T-helper 1 cell treated with Interleukin-12 subunit alpha and Interleukin-12 subunit beta and Interleukin-4 antibody, amounts not matched to agents 30 ng/mL and 1 ng/mL, for 36 hours (primary cell): ENCODE data around the gene GATA3. TPM values are rescaled to one million over a fixed set of nuclear protein-coding genes. Genes with fewer than 3 reads are reported as not detected.

Experiments
- intact Hi-C: fragments of 100-400 bp; cut with micrococcal nuclease; formaldehyde crosslinking; loops from one replicate; pipeline ENCODE4 v1.15.1; 2024
- total RNA-seq: library from RNA; stranded (reverse); gene quantifications from 2 replicates; pipeline ENCODE4 v1.2.3, GENCODE V29; 2022

Gene GATA3
- total RNA-seq, 1 donor from 2014 or later, result 62.6 TPM

DNA sequence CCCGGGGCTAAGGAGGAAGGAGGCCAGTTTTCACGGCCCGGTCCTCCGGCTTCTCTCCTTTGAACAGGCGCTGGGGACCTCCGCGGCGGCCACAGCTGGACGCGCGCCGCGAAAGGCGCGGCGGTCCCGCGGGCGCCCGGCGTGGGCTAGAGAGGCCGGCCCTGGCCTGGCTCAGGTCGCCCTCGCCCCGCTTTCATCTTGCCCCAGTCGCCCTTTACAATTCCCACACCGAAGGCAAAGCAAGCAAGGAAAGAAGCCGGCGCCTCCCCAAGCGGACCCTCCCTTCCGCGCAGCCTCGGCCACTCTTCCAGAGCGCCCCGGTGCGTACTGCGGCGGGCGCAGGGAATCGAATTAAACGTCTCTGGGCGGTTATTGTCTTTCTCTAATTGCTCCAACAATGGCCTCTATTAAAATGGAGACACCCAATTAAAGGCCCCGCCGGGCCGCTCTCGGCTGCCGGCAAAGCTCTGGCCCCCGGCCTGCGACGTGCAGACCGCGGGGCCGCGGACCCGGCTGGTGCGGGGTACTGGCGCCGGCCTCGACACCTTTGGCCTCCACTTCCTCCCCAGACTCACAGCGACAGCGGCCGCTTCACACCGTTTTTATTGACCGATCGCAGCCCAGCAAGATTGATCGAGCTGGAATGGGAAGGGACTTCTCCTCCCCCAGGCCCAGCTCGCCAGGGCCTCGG lies 4.5 kb upstream of the GATA3 start:
- intact Hi-C loops, result loop anchor here (1.0 to 10.0 kb wide), 9 partner anchors 8 to 1995 kb away; partner anchors contain the start of genes SFMBT2 and TAF3

- intact Hi-C loops, result loop anchor here (1.0 to 10.0 kb wide), 8 partner anchors 8 to 1996 kb away; partner anchors contain the start of genes SFMBT2 and TAF3
Observed at GRCh38 chr10:8050556-8051108, 3.9 kb upstream of the GATA3 start.

DNA sequence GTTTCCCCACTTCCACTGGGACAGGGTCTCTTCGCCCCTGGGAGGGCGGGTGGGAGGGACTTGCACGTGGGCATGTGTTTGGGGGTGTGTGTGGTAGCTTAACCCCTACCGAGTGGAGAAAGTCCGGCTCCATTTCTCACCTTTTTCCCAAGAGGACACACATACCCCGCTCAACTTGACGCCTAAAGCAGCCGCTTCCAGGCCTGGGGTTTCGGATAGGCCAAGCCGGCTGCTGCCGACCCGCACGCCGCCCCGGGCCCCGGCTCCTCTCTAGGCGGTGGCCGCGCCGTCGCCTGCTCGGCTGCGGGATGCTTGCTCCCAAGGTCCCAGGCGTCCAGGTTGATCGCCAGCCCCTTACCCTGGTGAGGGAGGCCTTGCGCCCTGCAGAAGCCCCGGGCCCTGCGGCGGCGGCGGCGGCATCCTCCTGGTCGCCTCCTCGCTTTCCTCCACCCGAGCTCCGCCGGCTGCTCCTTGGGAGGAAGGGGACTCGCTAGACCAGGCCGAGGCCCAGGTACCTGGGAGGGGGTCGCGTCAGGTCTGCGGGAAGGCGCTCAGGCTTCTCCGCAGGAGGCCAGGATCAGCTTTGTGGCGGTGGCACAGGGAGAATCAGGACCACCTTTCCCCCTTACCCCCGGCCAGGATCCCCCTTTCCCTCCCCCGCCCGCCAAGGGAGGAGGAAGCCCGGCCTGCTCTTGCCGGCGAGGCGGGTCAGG lies 3.2 kb upstream of the GATA3 start:
- intact Hi-C loops, result loop anchor here (2.0 to 10.0 kb wide), 6 partner anchors 179 to 1996 kb away; partner anchors contain the start of genes SFMBT2 and TAF3

DNA sequence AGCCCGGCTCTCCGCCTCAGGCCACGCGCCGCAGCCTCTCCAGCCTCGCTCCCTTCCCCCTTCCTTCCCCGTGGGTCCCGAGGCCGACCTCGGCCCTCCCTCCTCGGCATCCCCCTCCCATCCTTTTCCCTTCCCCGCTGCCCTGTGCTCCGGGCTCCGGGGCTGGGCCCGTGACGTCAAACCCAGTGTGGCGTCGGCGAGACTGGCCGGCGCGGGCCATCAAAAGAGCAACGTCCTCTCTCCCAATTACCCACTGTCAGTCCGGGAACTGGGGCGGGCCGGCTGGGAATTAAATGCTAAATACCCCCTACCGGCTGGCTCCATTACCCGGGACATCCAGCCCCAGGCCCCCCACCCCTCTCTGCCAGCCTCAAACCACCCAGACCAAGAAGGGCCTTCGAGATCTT lies 2.6 kb upstream of the GATA3 start:
- intact Hi-C loops, result loop anchor here (2.0 to 10.0 kb wide), 7 partner anchors 131 to 1997 kb away; partner anchors contain the start of genes SFMBT2 and TAF3

DNA sequence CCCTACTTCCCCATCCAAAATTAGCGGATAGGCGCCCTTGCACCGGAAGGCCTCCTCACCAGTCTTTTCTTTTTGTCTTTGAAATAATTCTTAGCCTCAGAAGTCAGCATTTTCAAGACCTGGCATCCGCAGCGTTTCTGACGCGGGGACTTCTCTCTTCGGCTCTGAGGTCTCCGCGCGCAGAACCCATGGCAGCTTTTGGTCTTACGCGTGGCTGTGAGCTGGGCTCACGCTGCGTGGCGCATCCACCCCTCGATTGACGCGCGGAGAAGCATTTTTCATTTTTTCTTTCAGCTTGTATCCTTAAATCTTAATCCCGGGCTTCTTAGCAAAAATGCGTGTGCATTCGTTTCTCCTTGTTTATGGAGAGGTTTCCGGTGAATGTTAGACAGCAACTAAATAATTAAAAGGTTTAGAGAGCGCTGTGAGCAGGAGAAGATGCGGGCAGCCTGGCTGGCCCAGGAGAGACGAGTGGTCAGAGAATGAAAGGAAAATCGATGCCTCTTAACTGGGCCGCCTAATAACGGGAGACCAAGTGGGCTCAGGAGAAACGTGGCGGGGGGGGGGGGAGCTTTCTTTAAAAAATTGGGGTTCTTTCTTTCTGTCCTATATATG lies 2.0 kb upstream of the GATA3 start:
- intact Hi-C loops, result loop anchor here (2.0 to 10.0 kb wide), 6 partner anchors 130 to 1998 kb away; partner anchors contain the start of genes SFMBT2 and TAF3

- intact Hi-C loops, result loop anchor here (1.0 to 10.0 kb wide), 9 partner anchors 130 to 1998 kb away; partner anchors contain the start of genes SFMBT2 and TAF3
Observed at GRCh38 chr10:8052956-8053445, 1.5 kb upstream of the GATA3 start.

- intact Hi-C loops, result loop anchor here (1.0 to 10.0 kb wide), 14 partner anchors 35 to 1999 kb away; partner anchors contain the start of genes SFMBT2 and TAF3
Observed at GRCh38 chr10:8053446-8054243, 843 bp upstream of the GATA3 start.

GRCh38 chr10:8054244-8054493 lies 319 bp upstream of the GATA3 start:
- intact Hi-C loops, result loop anchor here (1.0 to 10.0 kb wide), 10 partner anchors 34 to 1999 kb away; partner anchors contain the start of genes SFMBT2 and TAF3

GRCh38 chr10:8055420-8056349 lies 1.2 kb downstream of the GATA3 start:
- intact Hi-C loops, result loop anchor here (2.0 to 10.0 kb wide), 2 partner anchors 267 to 2001 kb away; partner anchors contain the start of gene ATP5F1C

GRCh38 chr10:8056378-8056777 lies 1.9 kb downstream of the GATA3 start:
- intact Hi-C loops, result loop anchor here (2.0 to 10.0 kb wide), 2 partner anchors 268 to 2002 kb away; partner anchors contain the start of gene ATP5F1C

- intact Hi-C loops, result loop anchor here (1.0 to 10.0 kb wide), 3 partner anchors 8 to 2002 kb away; partner anchors contain the start of gene ATP5F1C
Observed at GRCh38 chr10:8056871-8057331, 2.4 kb downstream of the GATA3 start.

DNA sequence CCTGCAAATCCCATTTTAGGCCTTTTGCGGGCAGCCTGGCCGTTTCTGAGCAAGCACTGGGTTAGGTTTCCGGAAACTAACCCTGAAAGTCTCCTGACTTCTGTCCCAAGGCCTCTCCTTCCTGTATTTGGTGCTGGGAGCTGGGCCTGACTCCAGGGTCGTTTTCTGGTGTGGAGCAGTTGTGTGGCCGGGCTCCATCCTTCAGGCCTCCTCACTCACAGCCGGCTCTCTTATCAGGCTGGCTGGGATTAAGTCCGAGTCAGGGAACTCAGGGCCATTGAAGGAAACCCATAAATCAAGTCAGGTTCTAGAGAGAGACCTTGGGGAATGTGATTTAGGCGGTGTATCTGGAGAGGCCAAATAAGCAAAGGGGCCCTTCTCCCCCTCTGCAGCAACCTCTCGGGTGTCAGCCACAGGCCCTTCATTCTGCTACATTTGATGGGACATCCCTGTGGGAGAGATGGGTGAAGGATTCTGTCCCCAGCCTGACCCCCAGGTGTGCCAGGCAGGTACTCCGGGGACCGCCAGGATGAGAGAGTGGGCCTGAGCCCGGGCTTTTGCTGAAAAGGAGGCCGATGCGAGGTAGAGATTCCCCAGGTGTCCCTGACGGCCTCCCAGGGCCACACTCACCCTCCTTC lies 3.3 kb downstream of the GATA3 start:
- intact Hi-C loops, result loop anchor here (1.0 to 10.0 kb wide), 3 partner anchors 8 to 2003 kb away; partner anchors contain the start of gene ATP5F1C

DNA sequence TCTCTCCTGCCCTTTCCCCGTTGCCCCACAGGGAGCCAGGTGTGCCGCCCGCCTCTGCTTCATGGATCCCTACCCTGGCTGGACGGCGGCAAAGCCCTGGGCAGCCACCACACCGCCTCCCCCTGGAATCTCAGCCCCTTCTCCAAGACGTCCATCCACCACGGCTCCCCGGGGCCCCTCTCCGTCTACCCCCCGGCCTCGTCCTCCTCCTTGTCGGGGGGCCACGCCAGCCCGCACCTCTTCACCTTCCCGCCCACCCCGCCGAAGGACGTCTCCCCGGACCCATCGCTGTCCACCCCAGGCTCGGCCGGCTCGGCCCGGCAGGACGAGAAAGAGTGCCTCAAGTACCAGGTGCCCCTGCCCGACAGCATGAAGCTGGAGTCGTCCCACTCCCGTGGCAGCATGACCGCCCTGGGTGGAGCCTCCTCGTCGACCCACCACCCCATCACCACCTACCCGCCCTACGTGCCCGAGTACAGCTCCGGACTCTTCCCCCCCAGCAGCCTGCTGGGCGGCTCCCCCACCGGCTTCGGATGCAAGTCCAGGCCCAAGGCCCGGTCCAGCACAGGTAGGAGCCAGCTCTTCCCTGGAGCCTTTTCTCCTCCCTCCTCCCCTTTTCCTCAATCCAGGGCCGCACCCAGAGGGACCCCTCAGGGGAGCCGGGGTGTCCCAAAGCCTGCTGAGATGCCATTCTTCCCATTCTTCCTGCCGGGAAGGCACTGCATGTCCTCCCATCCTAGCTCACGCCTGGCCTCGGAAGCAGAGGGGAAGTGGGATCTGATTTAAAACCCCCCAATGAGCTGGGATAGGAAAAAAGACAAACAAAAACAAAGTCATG lies 4.0 kb downstream of the GATA3 start:
- intact Hi-C loops, result loop anchor here (10.0 kb wide), 1 partner anchor 2004 kb away; no protein-coding TSS in a partner anchor

GRCh38 chr10:8059191-8059936 lies 4.9 kb downstream of the GATA3 start:
- intact Hi-C loops, result loop anchor here (10.0 kb wide), 1 partner anchor 2005 kb away; no protein-coding TSS in a partner anchor

GRCh38 chr10:8060010-8060703 lies 5.7 kb downstream of the GATA3 start:
- intact Hi-C loops, result loop anchor here (1.0 to 2.0 kb wide), 3 partner anchors 77 to 185 kb away; no protein-coding TSS in a partner anchor

GRCh38 chr10:8060704-8061121 lies 6.2 kb downstream of the GATA3 start:
- intact Hi-C loops, result loop anchor here (1.0 to 2.0 kb wide), 3 partner anchors 77 to 185 kb away; no protein-coding TSS in a partner anchor
